Endothelial cell (in vitro differentiated cells): Measurements from ENCODE around the gene DDC. TPM values are rescaled to one million over a fixed set of nuclear protein-coding genes. Genes with fewer than 3 reads are reported as not detected.
A peak's percentile ranks its signal among the peaks of the same experiment; 100 is the strongest.

ENCODE experiments used
- DNase-seq: peaks from one replicate; pipeline ENCODE4 v3.0.0; 2021; ENCODE audit warnings: low spot score
- H3K27ac Mint-ChIP-seq: one replicate; pipeline ENCODE4 v1.8.0; 2021; ENCODE audit warnings: mixed read lengths, inconsistent platforms; ENCODE audit not compliant: unreplicated experiment
- H3K27me3 Mint-ChIP-seq: one replicate; pipeline ENCODE4 v1.8.0; 2021; ENCODE audit warnings: mild to moderate bottlenecking, moderate library complexity, mixed read lengths, inconsistent platforms; ENCODE audit not compliant: unreplicated experiment
- H3K36me3 Mint-ChIP-seq: one replicate; pipeline ENCODE4 v1.8.0; 2021; ENCODE audit warnings: mild to moderate bottlenecking, low read depth, mixed read lengths, inconsistent platforms; ENCODE audit not compliant: unreplicated experiment
- H3K4me1 Mint-ChIP-seq: one replicate; pipeline ENCODE4 v1.8.0; 2021; ENCODE audit warnings: mild to moderate bottlenecking, mixed read lengths, inconsistent platforms; ENCODE audit not compliant: unreplicated experiment
- H3K4me3 Mint-ChIP-seq: one replicate; pipeline ENCODE4 v1.8.0; 2021; ENCODE audit warnings: mild to moderate bottlenecking, mixed read lengths, inconsistent platforms; ENCODE audit not compliant: unreplicated experiment
- H3K9me3 Mint-ChIP-seq: one replicate; pipeline ENCODE4 v1.8.0; 2021; ENCODE audit warnings: mixed read lengths, inconsistent platforms; ENCODE audit not compliant: unreplicated experiment
- total RNA-seq: library from RNA; stranded (reverse); fragmentation: NEBNext Ultra II Directional; extraction: Animal tissue kit (Norgen Biotek cat#: 25700); gene quantifications from one replicate; pipeline ENCODE4 v1.2.1, GENCODE V29; 2021; ENCODE audit not compliant: unreplicated experiment
- TF ChIP-seq, protein P1 (sequence below): fragments of 200-600 bp; sonication (generic); IDR thresholded peaks from one replicate; pipeline ENCODE4 v1.5.0; 2021; ENCODE audit warnings: antibody characterized with exemption; ENCODE audit not compliant: unreplicated experiment

The DDC gene
- total RNA-seq, 1 donor from 2014 or later = not detected

DNA sequence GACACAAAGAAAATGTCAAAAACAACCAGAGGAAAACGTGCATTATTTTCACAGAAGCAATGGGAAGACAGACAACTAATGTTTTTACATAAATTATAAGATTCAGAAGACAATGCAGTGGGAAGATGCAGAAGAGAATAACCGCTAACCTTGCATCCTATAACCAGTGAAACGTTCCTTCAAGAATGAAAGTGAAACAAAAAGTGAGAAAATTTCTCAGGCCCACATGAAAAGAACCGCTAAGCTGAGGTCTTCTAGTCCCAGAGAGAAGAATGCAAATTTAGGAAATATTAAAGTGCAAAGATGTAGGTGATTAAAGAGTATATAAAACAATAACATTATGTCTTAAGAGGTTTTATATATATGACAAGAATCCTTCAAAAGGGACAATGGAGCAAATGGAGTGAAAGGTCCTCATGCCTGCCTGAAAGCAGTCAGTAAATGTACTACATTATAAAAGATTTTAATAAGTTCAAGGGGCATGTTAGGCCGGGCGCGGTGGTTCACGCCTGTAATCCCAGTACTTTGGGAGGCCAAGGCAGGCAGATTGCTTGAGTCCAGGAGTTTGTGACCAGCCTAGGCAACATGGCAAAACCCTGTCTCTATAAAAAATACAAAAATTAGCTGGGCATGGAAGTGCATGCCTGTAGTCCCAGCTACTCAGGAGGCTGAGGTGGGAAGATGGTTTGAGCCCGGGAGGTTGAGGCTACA lies 43.1 kb upstream of the DDC start:
- H3K36me3 Mint-ChIP-seq = peaks cover 50% of the 10 kb centered on the region
- H3K27me3 Mint-ChIP-seq = peaks cover 7% of the 10 kb centered on the region
- TF ChIP-seq, protein P1, sequence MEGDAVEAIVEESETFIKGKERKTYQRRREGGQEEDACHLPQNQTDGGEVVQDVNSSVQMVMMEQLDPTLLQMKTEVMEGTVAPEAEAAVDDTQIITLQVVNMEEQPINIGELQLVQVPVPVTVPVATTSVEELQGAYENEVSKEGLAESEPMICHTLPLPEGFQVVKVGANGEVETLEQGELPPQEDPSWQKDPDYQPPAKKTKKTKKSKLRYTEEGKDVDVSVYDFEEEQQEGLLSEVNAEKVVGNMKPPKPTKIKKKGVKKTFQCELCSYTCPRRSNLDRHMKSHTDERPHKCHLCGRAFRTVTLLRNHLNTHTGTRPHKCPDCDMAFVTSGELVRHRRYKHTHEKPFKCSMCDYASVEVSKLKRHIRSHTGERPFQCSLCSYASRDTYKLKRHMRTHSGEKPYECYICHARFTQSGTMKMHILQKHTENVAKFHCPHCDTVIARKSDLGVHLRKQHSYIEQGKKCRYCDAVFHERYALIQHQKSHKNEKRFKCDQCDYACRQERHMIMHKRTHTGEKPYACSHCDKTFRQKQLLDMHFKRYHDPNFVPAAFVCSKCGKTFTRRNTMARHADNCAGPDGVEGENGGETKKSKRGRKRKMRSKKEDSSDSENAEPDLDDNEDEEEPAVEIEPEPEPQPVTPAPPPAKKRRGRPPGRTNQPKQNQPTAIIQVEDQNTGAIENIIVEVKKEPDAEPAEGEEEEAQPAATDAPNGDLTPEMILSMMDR = no peak
- H3K4me1 Mint-ChIP-seq = no peaks in the 10 kb centered on the region
- no peak for DNase-seq
- H3K9me3 Mint-ChIP-seq = no peaks in the 10 kb centered on the region
- H3K4me3 Mint-ChIP-seq = no peak overlapping the region
- no peak overlapping the region for H3K27ac Mint-ChIP-seq

DNA sequence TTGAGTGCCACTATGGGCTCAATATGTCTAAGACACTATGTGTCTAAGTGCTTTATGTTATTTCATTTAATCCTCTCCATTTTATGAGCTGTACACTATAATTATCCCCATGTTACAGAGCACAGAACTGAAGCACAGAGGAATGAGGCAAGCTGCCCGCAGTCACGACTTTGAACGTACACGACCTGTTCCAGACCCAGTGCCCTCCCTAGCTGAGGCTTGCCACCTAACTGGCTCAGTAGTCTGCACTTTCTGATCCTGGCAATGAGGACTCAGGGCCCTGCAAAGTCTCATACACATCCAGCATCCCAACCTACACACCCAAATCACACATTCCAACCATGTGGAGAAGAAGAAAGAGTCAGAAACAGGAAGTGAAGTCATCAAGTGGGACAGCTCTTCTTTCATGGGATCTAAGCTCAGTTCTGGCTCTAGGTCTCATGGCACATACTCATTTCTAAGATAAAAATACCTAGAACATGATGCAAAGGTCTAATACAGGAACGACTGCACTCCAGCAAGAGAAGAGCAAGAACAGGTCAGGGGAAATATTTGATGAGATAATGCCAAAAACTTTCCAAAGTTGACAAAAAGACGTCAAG lies 42.4 kb upstream of the DDC start:
- Mint-ChIP-seq H3K9me3 (no peaks in the 10 kb centered on the region), H3K27me3 (peaks cover 7% of the 10 kb centered on the region), H3K4me1 (peaks cover 2% of the 10 kb centered on the region), H3K36me3 (peaks cover 50% of the 10 kb centered on the region), H3K4me3 (no peak overlapping the region), H3K27ac (no peak overlapping the region)
- TF ChIP-seq, protein P1 = no peak
- no peak for DNase-seq

GRCh38 chr7:50605059-50605458 lies 39.9 kb upstream of the DDC start:
- Mint-ChIP-seq H3K27me3 (peaks cover 6% of the 10 kb centered on the region), H3K27ac (no peak overlapping the region), H3K36me3 (peaks cover 48% of the 10 kb centered on the region), H3K4me3 (no peak overlapping the region), H3K9me3 (no peaks in the 10 kb centered on the region), H3K4me1 (peaks cover 20% of the 10 kb centered on the region)
- TF ChIP-seq, protein P1 = no peak
- no peak for DNase-seq

GRCh38 chr7:50603287-50603686 lies 38.1 kb upstream of the DDC start:
- DNase-seq = no peak
- no peaks in the 10 kb centered on the region for H3K9me3 Mint-ChIP-seq
- no peak overlapping the region for H3K4me3 Mint-ChIP-seq
- peaks cover 30% of the 10 kb centered on the region for H3K4me1 Mint-ChIP-seq
- peak overlapping the region; percentile 14 for H3K27ac Mint-ChIP-seq
- TF ChIP-seq, protein P1 = no peak
- H3K27me3 Mint-ChIP-seq = peaks cover 10% of the 10 kb centered on the region
- peaks cover 55% of the 10 kb centered on the region for H3K36me3 Mint-ChIP-seq

GRCh38 chr7:50599385-50599784 lies 34.2 kb upstream of the DDC start:
- TF ChIP-seq, protein P1 = no peak
- Mint-ChIP-seq H3K4me1 (peaks cover 30% of the 10 kb centered on the region), H3K36me3 (peaks cover 62% of the 10 kb centered on the region), H3K27ac (peak overlapping the region; percentile 45), H3K9me3 (no peaks in the 10 kb centered on the region), H3K4me3 (peak overlapping the region; percentile 6), H3K27me3 (peaks cover 12% of the 10 kb centered on the region)
- DNase-seq = no peak
